ENCODE data around the gene DLK2. TPM values are rescaled to one million over a fixed set of nuclear protein-coding genes. Genes with fewer than 3 reads are reported as not detected.

Gene DLK2
- total and polyA plus RNA-seq, 2 of the 13 experiments (the other 11 are each of a cell fraction or from before 2014, with no cell fraction given) = 1.2 to 3.8 TPM

DNA sequence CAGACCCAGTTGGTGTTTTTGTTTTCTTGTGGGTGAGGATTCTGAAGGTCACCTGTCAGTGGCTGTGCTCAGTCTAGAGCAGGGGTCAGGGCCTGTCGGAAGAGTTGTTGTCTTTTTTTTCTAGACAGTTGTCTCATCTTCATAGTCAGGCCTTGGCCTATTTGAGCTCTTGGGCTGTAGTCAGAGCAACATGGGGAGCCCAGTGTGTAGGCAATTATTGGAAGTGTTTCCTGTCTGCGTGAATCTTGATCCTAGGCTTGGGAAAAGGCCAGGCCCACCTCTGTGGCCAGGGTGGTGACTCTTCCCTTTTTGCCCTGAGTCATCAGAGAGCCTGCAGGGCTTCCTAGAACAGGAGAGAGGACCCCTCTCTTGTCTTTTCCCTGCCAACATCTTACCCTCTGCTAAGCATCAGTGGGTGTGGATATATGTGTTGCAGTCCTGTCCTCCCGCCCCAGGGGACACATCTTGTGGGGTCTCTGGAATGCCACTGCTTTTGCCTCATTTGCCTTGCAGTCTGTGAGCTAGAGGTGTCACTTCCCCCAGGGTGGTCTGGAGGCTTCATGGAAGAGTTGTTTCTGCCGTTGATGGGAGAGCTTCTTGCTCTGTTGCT, 33.4 kb upstream of the DLK2 start (continued):
- TF ChIP-seq, protein P1, sequence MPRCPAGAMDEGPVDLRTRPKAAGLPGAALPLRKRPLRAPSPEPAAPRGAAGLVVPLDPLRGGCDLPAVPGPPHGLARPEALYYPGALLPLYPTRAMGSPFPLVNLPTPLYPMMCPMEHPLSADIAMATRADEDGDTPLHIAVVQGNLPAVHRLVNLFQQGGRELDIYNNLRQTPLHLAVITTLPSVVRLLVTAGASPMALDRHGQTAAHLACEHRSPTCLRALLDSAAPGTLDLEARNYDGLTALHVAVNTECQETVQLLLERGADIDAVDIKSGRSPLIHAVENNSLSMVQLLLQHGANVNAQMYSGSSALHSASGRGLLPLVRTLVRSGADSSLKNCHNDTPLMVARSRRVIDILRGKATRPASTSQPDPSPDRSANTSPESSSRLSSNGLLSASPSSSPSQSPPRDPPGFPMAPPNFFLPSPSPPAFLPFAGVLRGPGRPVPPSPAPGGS (CRISPR knock-in tag; IDR thresholded peaks at IDR 0.05) = 0 out of 2 replicates have a peak, but pooled peaks have one; percentile 56
- TF ChIP-seq NR2F6 (IDR thresholded peaks at IDR 0.05) (peak; percentile 75), NR2F6 (CRISPR knock-in tag; IDR thresholded peaks at IDR 0.05) (peak; percentile 87), ZIK1 (CRISPR knock-in tag; IDR thresholded peaks at IDR 0.05; ENCODE audit: borderline replicate concordance, low read depth) (no peak), ZNF264 (CRISPR knock-in tag; IDR thresholded peaks at IDR 0.05) (peak; percentile 69), SIX1 (CRISPR knock-in tag; IDR thresholded peaks at IDR 0.05; ENCODE audit: borderline replicate concordance) (0 out of 2 replicates have a peak, but pooled peaks have one; percentile 8), ZNF816 (CRISPR knock-in tag; IDR thresholded peaks at IDR 0.05; ENCODE audit: borderline replicate concordance) (no peak), RXRA (CRISPR knock-in tag; IDR thresholded peaks at IDR 0.05) (peak; percentile 27; the same call in 1 of the 2 replicates), ZNF577 (CRISPR knock-in tag; IDR thresholded peaks at IDR 0.05; ENCODE audit: borderline replicate concordance, low read depth) (no peak), SKI (IDR thresholded peaks at IDR 0.05; ENCODE audit: partially characterized antibody) (peak; percentile 67), KAT7 (CRISPR knock-in tag; IDR thresholded peaks at IDR 0.05; ENCODE audit: borderline replicate concordance) (no peak), MBNL3 (CRISPR knock-in tag; conservative IDR thresholded peaks at IDR 0.05) (no peak), CBX1 (IDR thresholded peaks at IDR 0.05; ENCODE audit: low read depth) (no peak), SMYD3 (CRISPR knock-in tag; IDR thresholded peaks at IDR 0.05) (no peak), RAD21 (CRISPR knock-in tag; IDR thresholded peaks at IDR 0.05) (no peak), EHMT2 (IDR thresholded peaks at IDR 0.05; ENCODE audit: borderline replicate concordance, low read depth, low read length) (no peak), SOX13 (IDR thresholded peaks at IDR 0.05) (no peak), SOX13 (CRISPR knock-in tag; conservative IDR thresholded peaks at IDR 0.05 in 1 of 2, IDR thresholded peaks at IDR 0.05 in 1 of 2) (peak in 1 of 2 experiments; percentile 69; a peak in 2 of 4 replicates), SNAI1 (CRISPR knock-in tag; IDR thresholded peaks at IDR 0.05; ENCODE audit: borderline replicate concordance) (no peak), POLR2AphosphoS2 (IDR thresholded peaks at IDR 0.05; ENCODE audit: low read depth, low read length) (no peak)
- TF ChIP-seq, protein P2, sequence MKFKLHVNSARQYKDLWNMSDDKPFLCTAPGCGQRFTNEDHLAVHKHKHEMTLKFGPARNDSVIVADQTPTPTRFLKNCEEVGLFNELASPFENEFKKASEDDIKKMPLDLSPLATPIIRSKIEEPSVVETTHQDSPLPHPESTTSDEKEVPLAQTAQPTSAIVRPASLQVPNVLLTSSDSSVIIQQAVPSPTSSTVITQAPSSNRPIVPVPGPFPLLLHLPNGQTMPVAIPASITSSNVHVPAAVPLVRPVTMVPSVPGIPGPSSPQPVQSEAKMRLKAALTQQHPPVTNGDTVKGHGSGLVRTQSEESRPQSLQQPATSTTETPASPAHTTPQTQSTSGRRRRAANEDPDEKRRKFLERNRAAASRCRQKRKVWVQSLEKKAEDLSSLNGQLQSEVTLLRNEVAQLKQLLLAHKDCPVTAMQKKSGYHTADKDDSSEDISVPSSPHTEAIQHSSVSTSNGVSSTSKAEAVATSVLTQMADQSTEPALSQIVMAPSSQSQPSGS (CRISPR knock-in tag; IDR thresholded peaks at IDR 0.05) = no peak
- TF ChIP-seq, protein P3, sequence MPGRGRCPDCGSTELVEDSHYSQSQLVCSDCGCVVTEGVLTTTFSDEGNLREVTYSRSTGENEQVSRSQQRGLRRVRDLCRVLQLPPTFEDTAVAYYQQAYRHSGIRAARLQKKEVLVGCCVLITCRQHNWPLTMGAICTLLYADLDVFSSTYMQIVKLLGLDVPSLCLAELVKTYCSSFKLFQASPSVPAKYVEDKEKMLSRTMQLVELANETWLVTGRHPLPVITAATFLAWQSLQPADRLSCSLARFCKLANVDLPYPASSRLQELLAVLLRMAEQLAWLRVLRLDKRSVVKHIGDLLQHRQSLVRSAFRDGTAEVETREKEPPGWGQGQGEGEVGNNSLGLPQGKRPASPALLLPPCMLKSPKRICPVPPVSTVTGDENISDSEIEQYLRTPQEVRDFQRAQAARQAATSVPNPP (CRISPR knock-in tag; IDR thresholded peaks at IDR 0.05) = no peak
- TF ChIP-seq, protein P4, sequence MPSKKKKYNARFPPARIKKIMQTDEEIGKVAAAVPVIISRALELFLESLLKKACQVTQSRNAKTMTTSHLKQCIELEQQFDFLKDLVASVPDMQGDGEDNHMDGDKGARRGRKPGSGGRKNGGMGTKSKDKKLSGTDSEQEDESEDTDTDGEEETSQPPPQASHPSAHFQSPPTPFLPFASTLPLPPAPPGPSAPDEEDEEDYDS (CRISPR knock-in tag; IDR thresholded peaks at IDR 0.05) = peak; percentile 24; the same call in 1 of the 2 replicates
- TF ChIP-seq, protein P5, sequence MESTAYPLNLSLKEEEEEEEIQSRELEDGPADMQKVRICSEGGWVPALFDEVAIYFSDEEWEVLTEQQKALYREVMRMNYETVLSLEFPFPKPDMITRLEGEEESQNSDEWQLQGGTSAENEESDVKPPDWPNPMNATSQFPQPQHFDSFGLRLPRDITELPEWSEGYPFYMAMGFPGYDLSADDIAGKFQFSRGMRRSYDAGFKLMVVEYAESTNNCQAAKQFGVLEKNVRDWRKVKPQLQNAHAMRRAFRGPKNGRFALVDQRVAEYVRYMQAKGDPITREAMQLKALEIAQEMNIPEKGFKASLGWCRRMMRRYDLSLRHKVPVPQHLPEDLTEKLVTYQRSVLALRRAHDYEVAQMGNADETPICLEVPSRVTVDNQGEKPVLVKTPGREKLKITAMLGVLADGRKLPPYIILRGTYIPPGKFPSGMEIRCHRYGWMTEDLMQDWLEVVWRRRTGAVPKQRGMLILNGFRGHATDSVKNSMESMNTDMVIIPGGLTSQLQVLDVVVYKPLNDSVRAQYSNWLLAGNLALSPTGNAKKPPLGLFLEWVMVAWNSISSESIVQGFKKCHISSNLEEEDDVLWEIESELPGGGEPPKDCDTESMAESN (CRISPR knock-in tag; conservative IDR thresholded peaks at IDR 0.05) = no peak
- TF ChIP-seq, protein P6, sequence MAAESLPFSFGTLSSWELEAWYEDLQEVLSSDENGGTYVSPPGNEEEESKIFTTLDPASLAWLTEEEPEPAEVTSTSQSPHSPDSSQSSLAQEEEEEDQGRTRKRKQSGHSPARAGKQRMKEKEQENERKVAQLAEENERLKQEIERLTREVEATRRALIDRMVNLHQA (CRISPR knock-in tag; IDR thresholded peaks at IDR 0.05) = no peak
